Measurements from ENCODE around the gene MT1E. TPM values are rescaled to one million over a fixed set of nuclear protein-coding genes. Genes with fewer than 3 reads are reported as not detected.

The MT1E gene
- total and polyA plus RNA-seq, 2 donors (not counting 1 experiment from before 2014, with no cell fraction given) = 390 to 465 TPM

DNA sequence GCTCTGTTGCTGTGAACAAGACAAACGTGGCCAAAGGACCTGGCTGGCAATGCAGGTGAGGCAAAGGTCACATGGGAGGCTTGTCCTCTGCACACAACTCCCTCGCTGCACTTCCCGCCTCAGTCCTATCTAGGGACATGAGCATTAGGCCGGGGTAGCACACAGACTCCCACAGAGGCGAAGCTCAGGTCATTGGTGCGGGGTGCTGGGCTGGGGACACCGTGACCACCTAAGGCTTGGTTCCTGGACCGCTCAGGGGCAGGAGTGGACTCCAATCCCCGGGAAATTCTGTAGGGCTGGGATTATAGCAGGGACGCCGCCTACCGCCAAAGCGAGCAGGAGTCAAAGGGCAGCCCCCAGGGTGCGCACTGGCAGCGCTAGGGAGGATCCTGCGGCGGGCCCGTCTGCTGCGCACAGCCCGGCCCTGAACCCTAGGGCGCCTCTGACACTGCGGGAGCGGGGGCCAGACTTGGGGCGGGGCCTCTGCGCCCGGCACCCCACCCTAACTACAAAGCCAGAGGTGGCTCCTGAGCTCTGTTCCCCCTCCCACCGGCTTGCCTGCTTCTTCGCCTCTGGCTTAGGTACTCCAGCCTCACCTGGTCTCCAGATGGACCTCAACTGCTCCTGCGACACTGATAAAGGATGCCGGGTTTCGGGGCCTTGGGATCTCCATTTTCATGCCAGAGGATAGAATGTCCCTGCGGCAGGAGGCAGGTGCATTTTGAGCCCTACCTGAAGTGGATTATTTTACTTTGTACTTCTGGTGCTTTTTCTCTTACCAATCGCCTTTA, 22.3 kb downstream of the MT1E start:
- no peaks in the 10 kb centered on the region for H4K20me1 ChIP-seq (ENCODE audit: control insufficient read depth, extremely low read depth, insufficient read depth, low read length)
- H3K9ac ChIP-seq (ENCODE audit: insufficient read depth, low read length) = no peak overlapping the region
- H3K4me1 ChIP-seq (ENCODE audit: control insufficient read depth, extremely low read depth, insufficient read depth, low read length) = no peaks in the 10 kb centered on the region
- no peaks in the 10 kb centered on the region for H3K36me3 ChIP-seq (ENCODE audit: control insufficient read depth, insufficient read depth, low read length)
- H3K27ac ChIP-seq (ENCODE audit: insufficient read depth, low read length) = no peak overlapping the region
- H3K9me3 ChIP-seq (ENCODE audit: control insufficient read depth, insufficient read depth, low read depth, low read length) = no peaks in the 10 kb centered on the region
- no peaks in the 10 kb centered on the region for H3K79me2 ChIP-seq (ENCODE audit: control insufficient read depth, insufficient read depth, low read length)
- no peak overlapping the region for H3K4me2 ChIP-seq (ENCODE audit: extremely low read depth, insufficient read depth, low read length)
- no peak for DNase-seq (ENCODE audit: low read depth in 2 of 2)
- H3K27me3 ChIP-seq (ENCODE audit: control insufficient read depth, insufficient read depth, low read length) = peaks cover 33% of the 10 kb centered on the region
- TF ChIP-seq EZH2 (IDR thresholded peaks at IDR 0.05; ENCODE audit: low read length, missing control alignments) = no peak
- TF ChIP-seq, protein P1, sequence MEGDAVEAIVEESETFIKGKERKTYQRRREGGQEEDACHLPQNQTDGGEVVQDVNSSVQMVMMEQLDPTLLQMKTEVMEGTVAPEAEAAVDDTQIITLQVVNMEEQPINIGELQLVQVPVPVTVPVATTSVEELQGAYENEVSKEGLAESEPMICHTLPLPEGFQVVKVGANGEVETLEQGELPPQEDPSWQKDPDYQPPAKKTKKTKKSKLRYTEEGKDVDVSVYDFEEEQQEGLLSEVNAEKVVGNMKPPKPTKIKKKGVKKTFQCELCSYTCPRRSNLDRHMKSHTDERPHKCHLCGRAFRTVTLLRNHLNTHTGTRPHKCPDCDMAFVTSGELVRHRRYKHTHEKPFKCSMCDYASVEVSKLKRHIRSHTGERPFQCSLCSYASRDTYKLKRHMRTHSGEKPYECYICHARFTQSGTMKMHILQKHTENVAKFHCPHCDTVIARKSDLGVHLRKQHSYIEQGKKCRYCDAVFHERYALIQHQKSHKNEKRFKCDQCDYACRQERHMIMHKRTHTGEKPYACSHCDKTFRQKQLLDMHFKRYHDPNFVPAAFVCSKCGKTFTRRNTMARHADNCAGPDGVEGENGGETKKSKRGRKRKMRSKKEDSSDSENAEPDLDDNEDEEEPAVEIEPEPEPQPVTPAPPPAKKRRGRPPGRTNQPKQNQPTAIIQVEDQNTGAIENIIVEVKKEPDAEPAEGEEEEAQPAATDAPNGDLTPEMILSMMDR (conservative IDR thresholded peaks at IDR 0.05 in 1 of 2, IDR thresholded peaks at IDR 0.05 in 1 of 2; ENCODE audit: low read depth in 1 of 2, low read length in 2 of 2) = no peak
- no peak overlapping the region for H3K4me3 ChIP-seq (replicated peaks in 1 of 4; ENCODE audit: control extremely low read depth in 1 of 4, insufficient read depth in 1 of 4, low read depth in 3 of 4, low read length in 4 of 4)
- H2AFZ ChIP-seq (ENCODE audit: low read length) = no peak overlapping the region

DNA sequence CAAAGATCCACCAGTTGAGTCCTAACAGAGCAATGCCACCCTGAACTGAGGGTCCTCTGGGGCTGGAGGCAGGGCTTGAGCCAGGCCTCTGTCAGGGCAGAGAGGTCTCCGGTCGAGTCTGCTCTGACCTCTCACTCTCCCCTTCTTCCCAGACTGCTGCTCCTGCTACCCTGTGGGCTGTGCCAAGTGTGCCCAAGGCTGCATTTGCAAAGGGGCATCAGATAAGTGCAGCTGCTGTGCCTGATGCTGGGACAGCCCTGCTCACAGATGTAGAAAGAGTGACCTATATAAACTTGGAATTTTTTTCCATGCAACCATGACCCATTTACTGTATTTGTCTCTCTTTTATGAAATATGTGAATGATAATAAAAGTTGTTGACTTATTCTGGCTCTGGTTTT, 23.7 kb downstream of the MT1E start:
- Histone ChIP-seq H3K4me3 (replicated peaks in 1 of 4; ENCODE audit: control extremely low read depth in 1 of 4, insufficient read depth in 1 of 4, low read depth in 3 of 4, low read length in 4 of 4) (no peak overlapping the region), H3K9ac (ENCODE audit: insufficient read depth, low read length) (no peak overlapping the region), H3K9me3 (ENCODE audit: control insufficient read depth, insufficient read depth, low read depth, low read length) (no peaks in the 10 kb centered on the region), H4K20me1 (ENCODE audit: control insufficient read depth, extremely low read depth, insufficient read depth, low read length) (no peaks in the 10 kb centered on the region), H3K79me2 (ENCODE audit: control insufficient read depth, insufficient read depth, low read length) (no peaks in the 10 kb centered on the region), H3K27me3 (ENCODE audit: control insufficient read depth, insufficient read depth, low read length) (peaks cover 33% of the 10 kb centered on the region), H2AFZ (ENCODE audit: low read length) (no peak overlapping the region), H3K27ac (ENCODE audit: insufficient read depth, low read length) (no peak overlapping the region), H3K4me1 (ENCODE audit: control insufficient read depth, extremely low read depth, insufficient read depth, low read length) (no peaks in the 10 kb centered on the region), H3K4me2 (ENCODE audit: extremely low read depth, insufficient read depth, low read length) (no peak overlapping the region), H3K36me3 (ENCODE audit: control insufficient read depth, insufficient read depth, low read length) (no peaks in the 10 kb centered on the region)
- TF ChIP-seq, protein P1 (conservative IDR thresholded peaks at IDR 0.05 in 1 of 2, IDR thresholded peaks at IDR 0.05 in 1 of 2; ENCODE audit: low read depth in 1 of 2, low read length in 2 of 2) = no peak
- no peak for TF ChIP-seq EZH2 (IDR thresholded peaks at IDR 0.05; ENCODE audit: low read length, missing control alignments)
- DNase-seq (ENCODE audit: low read depth in 2 of 2) = no peak

DNA sequence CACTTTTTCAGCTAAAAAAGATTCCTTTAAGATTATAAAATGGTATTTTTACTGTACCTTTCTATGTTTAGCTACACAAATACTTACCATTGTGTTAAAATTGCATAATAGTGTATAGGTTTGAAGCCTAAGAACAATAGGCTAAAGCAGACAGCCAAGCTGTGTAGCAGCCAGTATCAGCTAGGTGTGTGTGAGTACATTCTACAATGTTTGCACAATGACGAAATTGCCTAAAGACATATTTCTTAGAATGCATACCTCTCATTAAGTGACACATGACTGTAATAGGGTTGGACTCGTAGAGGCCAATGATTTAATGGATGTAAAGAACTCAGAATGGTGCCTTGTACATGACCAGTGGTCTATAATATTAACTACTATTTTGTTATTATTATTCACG, 24.2 kb downstream of the MT1E start:
- Histone ChIP-seq H4K20me1 (ENCODE audit: control insufficient read depth, extremely low read depth, insufficient read depth, low read length) (no peaks in the 10 kb centered on the region), H3K27ac (ENCODE audit: insufficient read depth, low read length) (no peak overlapping the region), H2AFZ (ENCODE audit: low read length) (no peak overlapping the region), H3K4me1 (ENCODE audit: control insufficient read depth, extremely low read depth, insufficient read depth, low read length) (no peaks in the 10 kb centered on the region), H3K4me3 (replicated peaks in 1 of 4; ENCODE audit: control extremely low read depth in 1 of 4, insufficient read depth in 1 of 4, low read depth in 3 of 4, low read length in 4 of 4) (no peak overlapping the region), H3K9me3 (ENCODE audit: control insufficient read depth, insufficient read depth, low read depth, low read length) (no peaks in the 10 kb centered on the region), H3K4me2 (ENCODE audit: extremely low read depth, insufficient read depth, low read length) (no peak overlapping the region), H3K27me3 (ENCODE audit: control insufficient read depth, insufficient read depth, low read length) (peaks cover 33% of the 10 kb centered on the region), H3K9ac (ENCODE audit: insufficient read depth, low read length) (no peak overlapping the region), H3K79me2 (ENCODE audit: control insufficient read depth, insufficient read depth, low read length) (no peaks in the 10 kb centered on the region), H3K36me3 (ENCODE audit: control insufficient read depth, insufficient read depth, low read length) (no peaks in the 10 kb centered on the region)
- DNase-seq (ENCODE audit: low read depth in 2 of 2) = no peak
- TF ChIP-seq, protein P1 (conservative IDR thresholded peaks at IDR 0.05 in 1 of 2, IDR thresholded peaks at IDR 0.05 in 1 of 2; ENCODE audit: low read depth in 1 of 2, low read length in 2 of 2) = no peak
- TF ChIP-seq EZH2 (IDR thresholded peaks at IDR 0.05; ENCODE audit: low read length, missing control alignments) = no peak
